AML-193 (cell line): ENCODE data around the gene THBS1.

Experiments
- DNase-seq, 2 experiments: peaks; one replicate each; lab custom pipeline; 2025; lab: John Stamatoyannopoulos, UW

The THBS1 gene

DNA sequence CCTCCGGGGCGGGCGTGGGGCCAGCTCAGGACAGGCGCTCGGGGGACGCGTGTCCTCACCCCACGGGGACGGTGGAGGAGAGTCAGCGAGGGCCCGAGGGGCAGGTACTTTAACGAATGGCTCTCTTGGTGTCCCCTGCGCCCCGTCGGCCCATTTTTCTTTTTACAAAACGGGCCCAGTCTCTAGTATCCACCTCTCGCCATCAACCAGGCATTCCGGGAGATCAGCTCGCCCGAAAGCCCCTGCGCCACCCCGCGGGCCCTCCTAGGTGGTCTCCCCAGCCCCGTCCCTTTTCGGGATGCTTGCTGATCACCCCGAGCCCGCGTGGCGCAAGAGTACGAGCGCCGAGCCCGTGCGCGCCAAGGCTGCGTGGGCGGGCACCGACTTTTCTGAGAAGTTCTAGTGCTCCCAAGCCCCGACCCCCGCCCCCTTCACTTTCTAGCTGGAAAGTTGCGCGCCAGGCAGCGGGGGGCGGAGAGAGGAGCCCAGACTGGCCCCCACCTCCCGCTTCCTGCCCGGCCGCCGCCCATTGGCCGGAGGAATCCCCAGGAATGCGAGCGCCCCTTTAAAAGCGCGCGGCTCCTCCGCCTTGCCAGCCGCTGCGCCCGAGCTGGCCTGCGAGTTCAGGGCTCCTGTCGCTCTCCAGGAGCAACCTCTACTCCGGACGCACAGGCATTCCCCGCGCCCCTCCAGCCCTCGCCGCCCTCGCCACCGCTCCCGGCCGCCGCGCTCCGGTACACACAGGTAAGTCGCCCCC is at the start of gene THBS1:
Gene THBS1 (plus strand): TSS at position 595 of the 757 bp plus-strand sequence. CDS start 779 bp downstream, outside the sequence.
- no peak for DNase-seq

- DNase-seq = no peak
Observed at GRCh38 chr15:39534996-39535395, 45.9 kb upstream of the THBS1 start.

DNA sequence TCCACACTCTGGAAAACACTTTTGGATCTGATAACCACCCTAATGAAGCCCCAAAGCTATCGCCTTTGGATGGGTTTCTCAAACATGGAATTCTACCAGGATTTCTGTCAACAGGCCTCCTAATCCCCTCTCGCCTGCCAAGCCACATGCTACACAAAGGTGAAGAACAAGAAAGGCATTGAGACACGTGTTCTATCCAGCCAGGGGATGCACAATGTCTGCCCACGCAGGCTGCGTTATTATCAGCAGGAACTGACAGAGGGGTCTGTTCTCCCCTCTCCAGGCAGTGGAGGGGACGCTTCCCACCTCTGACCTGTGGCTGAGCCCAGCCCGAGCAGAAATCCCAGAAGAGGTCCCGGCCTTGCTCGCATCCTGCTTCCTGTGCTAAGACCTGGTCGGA is 45.4 kb upstream of the THBS1 start:
- DNase-seq = no peak

GRCh38 chr15:39538936-39539335 is 41.9 kb upstream of the THBS1 start:
- DNase-seq = no peak

DNA sequence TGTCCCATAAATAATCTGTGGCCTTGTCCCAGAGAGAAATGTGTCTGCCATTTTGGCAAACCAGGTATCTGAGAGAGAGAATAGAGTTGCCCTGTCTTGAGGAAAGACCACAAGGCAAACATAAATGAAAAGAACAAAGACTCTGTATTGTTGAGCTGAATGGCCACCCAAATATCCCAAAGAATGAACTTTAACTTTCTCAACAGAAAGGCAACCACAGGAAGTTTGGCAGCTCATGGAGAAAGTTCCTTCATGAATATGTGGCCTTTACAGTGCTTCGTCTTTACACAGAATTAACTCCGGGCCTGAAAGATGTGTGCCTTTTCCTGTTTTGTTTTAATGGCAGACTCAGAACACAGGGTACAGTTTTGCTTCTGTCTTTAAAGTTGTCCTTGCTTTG is 41.4 kb upstream of the THBS1 start:
- no peak for DNase-seq

DNA sequence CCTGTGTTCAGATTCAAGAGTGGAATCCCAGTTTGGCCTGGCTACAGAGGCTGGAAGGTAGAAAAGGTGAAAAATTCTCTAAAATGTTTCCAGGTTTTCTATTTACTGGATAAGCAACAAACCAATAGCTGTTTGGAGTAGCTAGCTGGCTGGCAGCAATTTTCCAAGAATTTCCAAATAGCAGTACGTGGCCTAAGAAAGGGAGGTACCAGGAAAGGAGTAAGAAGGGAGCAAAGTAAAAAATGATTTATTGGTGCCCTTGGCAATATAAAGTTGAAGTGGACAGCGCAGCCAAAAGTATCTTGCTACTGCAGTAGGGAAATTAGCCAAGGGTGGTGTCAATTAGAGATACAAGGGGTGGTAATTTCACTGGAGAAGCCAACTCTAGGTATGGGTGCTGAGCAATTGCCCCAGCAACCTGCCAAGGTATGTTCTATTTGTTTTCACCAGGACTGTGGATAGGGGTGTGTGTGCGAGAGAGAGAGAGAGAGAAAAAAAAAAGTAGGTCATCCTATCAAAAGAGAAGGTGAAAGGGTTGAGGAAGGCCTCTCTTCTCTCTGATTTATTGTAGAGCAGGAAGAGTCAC is 40.8 kb upstream of the THBS1 start:
- DNase-seq = no peak

DNA sequence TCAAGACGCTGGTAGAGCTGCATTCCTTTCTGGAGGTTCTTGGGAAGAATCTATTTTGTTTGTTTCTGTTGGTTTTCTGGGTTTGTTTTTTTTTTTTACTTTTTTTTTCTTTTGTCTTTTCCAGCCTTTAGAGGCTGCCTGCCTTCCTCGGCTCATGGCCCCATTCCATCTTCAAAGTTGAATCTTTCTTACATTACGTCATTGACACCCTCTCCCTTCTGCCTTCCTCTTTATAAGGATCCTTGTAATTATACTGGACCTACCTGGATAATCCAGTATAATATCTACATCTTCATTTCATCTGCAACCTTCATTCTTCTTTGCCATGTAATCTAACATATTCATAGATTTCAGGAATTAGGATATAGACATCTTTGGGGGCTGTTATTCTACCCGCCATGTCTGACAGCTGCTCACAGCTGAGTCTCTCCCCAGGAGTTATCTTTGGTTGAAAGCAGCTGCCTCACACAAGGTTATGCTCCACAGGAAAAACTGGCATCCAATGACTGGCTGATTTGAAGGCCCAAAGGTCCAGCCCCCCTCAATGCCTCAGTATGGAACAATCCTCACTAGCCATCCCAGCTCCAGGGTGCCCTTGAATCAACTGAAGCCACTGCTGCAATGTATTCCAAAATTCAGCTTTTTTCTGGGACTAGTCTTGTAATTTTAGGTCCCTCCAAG is 38.4 kb upstream of the THBS1 start:
- no peak for DNase-seq

DNA sequence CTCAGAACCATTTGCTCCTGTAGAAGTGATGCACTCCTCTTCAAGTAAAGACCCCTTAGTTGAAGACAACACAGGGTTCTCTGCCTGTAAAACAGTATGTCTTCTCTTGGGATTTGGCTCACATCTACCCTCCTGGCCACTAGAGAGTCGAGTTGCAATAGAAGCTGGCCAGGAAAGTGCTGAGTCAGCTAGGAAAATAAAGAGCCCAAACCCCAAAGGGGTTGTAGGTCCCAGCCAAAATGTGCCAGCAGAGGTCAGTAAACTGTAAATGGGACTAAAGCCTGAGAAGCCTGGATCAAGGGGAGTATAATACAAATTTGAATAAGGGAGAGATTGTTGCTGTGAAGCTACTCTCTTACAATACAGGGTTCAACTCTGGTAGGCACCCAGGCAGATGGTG is 37.2 kb upstream of the THBS1 start:
- DNase-seq = peak in 1 of 2 experiments; percentile 1

DNA sequence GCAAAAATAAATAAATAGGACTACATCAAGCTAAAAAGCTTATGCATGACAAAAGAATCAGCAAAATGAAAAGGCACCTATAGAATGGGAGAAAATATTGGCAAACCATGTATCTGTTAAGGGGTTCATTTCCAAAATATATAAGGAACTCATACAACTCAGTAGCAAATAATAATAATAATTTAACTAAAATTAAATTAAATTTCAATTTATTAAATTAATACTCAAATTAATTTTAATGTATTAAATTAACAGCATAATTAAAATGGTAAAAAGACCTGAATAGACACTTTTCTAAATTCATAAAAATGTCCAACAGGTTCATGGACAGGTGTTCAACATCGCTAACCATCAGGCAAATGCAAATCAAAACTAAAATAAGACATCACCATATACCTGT is 34.0 kb upstream of the THBS1 start:
- DNase-seq = no peak

GRCh38 chr15:39548561-39548960 is 32.3 kb upstream of the THBS1 start:
- DNase-seq = no peak

DNA sequence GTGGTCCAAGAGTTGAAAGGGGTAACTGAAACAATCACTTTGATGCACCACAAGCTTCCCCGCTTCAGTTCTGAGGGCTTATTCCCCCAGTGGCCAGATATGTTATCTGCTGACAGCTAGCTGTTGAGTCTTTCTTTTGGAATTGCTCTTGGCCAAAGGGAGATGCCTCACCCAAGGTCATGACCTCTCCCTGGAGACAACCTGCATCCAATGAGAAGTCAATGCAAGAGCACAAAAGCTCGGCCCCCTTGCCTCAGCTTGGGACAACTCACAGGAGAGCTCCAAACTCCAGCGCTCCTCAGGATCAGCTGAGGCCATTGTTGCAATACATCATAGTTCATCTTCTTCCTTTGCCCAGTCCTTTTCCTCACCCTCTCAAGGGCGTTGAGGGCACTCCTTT is 31.0 kb upstream of the THBS1 start:
- no peak for DNase-seq

DNA sequence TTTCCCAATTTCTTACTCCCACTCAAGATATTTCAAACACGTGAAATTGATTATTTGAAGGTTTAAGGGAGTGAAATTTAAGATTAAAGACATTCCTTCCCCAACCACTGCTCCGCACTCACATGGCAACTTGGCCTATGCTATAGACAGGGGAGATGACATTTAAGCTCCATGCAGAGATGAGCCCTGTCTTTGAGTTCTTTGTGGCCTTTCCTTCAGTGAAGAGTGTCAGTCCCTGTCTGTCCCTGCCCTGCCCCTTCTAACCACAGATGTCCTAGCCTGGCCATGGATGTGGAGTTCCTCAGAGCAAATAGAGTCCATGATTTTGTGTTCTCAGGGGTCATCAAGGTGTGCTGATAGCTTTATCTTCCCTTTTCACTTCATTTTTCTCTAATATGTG is 29.4 kb upstream of the THBS1 start:
- DNase-seq = no peak

DNA sequence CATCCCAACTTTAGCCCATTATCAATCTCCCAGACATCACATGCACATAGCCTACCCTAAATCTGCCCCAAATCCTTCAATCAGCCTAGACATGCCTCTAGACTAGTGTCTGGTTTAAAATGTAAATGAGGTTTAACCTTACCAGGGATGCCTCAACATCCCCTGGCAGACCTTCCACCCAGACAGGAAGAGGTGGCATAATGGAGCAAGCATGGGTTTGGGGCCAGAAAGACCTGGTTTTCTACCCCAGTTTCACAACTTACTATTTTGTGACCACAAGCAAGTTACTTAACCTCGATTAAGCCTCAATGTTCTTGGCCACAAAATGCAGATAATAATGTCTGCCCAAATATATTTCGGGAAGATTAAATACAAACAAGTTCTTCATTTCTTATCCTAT is 28.3 kb upstream of the THBS1 start:
- peak; percentile 31 to 45 for DNase-seq

GRCh38 chr15:39553947-39554693 is 26.8 kb upstream of the THBS1 start:
- no peak for DNase-seq

- no peak for DNase-seq
Observed at GRCh38 chr15:39554746-39555387, 26.0 kb upstream of the THBS1 start.

DNA sequence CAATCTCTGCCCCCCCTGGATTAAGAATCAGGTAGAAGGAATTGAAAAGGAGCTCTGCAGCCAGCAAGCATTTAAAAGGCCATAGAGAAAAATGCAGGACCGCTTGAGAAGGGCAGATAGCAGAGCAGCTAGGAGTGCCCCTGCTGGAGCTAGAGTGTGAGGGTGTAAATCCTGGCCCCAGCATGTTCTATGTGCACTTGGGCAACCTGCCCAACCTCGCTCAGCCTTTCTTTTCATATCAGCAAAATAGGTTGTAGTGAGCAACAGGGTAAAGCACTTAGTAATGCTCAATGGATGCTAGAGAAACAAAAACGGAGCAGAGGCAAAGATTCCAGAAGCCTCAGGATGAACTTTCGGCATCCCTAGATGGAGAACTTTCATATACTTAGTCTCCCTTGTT is 25.0 kb upstream of the THBS1 start:
- DNase-seq = no peak

GRCh38 chr15:39556461-39556860 is 24.4 kb upstream of the THBS1 start:
- no peak for DNase-seq

GRCh38 chr15:39558421-39558820 is 22.5 kb upstream of the THBS1 start:
- DNase-seq = no peak

- DNase-seq = no peak
Observed at GRCh38 chr15:39564972-39565665, 15.8 kb upstream of the THBS1 start.

- DNase-seq = no peak
Observed at GRCh38 chr15:39565851-39566250, 15.0 kb upstream of the THBS1 start.

DNA sequence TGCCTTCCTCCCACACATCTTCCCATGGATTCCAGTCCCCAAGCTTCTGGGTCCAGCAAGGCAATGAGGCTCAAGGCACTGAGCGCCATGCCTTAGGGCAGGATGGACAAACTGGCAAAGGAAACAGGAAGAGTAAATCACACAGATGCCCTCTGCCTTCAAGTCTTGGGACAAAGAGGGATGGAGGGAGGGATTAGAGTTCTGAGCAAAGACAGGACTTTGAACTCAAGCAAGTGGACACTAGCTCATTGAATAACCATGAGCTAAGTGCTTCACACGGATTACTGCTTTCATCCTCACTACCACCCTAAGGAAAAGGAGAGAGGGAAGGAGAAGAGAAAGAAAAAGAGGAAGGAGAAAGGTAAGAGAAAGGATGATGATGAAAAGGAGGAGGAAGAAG is 7.6 kb upstream of the THBS1 start:
- DNase-seq = no peak
